HFF-Myc (cell line): ENCODE measurements around the gene PTPRN2.

Experiments used
- DNase-seq: peaks from one replicate; pipeline ENCODE4 v3.0.0-alpha.2; 2011; ENCODE audit warnings: low read depth; ENCODE audit errors: extremely low read depth
- H3K4me3 ChIP-seq: replicated peaks from 2 replicates; pipeline ENCODE4 v1.5.1; 2011; ENCODE audit warnings: low read depth, mild to moderate bottlenecking, control low read depth, low read length
- TF ChIP-seq, protein P1 (sequence below): IDR thresholded peaks from 2 replicates; pipeline ENCODE4 v1.5.1; 2012; ENCODE audit warnings: mild to moderate bottlenecking, low read depth, low read length, control low read depth; ENCODE audit errors: missing control alignments

PTPRN2 gene

DNA sequence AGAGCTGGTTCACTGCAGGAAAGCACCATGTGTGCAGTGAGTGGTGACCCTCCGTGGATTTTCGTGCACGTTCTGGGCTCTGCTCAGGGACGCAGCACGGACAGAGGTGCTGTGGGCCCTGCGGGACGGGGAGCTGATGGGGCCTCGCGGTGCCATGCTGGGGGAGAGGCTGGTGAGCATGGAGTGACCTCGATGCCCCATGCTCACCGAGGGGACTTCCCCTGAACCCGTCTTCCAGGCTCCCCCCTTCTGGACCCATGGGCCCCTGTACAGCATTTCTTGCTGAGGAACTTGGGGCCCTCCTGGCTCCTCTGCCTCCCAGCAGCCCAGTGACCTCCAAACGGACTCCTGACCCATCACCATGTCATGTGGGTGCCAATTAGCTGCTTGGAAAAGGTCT, 997.1 kb downstream of the PTPRN2 start:
- TF ChIP-seq, protein P1, sequence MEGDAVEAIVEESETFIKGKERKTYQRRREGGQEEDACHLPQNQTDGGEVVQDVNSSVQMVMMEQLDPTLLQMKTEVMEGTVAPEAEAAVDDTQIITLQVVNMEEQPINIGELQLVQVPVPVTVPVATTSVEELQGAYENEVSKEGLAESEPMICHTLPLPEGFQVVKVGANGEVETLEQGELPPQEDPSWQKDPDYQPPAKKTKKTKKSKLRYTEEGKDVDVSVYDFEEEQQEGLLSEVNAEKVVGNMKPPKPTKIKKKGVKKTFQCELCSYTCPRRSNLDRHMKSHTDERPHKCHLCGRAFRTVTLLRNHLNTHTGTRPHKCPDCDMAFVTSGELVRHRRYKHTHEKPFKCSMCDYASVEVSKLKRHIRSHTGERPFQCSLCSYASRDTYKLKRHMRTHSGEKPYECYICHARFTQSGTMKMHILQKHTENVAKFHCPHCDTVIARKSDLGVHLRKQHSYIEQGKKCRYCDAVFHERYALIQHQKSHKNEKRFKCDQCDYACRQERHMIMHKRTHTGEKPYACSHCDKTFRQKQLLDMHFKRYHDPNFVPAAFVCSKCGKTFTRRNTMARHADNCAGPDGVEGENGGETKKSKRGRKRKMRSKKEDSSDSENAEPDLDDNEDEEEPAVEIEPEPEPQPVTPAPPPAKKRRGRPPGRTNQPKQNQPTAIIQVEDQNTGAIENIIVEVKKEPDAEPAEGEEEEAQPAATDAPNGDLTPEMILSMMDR: no peak
- no peak overlapping the region for H3K4me3 ChIP-seq
- DNase-seq: no peak

GRCh38 chr7:157589680-157590079, 997.9 kb downstream of the PTPRN2 start:
- H3K4me3 ChIP-seq: no peak overlapping the region
- DNase-seq: no peak
- TF ChIP-seq, protein P1: no peak

DNA sequence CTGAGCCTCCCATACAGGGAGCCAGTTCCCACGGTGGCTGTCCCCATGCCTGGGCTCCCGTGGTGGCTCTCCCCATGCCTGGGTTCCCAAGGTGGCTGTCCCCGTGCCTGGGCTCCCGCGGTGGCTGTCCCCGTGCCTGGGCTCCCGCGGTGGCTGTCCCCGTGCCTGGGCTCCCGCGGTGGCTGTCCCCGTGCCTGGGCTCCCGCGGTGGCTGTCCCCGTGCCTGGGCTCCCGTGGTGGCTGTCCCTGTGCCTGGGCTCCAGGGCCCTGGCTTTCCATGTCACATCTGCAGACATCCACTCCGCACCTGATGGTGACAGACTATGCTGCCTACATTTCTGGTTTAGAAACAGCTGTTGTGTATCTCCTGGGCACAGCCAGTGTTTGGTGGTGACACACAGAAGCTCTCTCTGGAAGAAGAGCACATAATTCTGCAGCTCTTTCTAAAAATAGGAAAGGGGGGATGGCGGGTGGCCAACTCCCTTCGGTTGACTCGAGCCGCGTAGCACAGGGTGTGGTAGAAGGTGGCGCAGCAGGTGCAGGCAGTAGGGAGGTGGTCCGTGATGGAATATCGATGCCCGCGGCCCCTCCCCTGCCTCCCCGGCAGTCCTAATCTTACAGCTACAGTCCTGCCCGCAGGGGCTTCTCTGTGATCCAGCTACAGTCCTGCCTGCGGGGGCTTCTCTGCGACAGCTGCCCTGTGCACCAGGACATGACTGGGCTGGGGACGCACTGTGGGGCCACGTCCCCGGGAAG, 999.6 kb downstream of the PTPRN2 start:
- TF ChIP-seq, protein P1: no peak
- no peak for DNase-seq

GRCh38 chr7:157587051-157587804, 1000.4 kb downstream of the PTPRN2 start:
- H3K4me3 ChIP-seq: no peak overlapping the region
- DNase-seq: no peak

More for the DNA sequence above, 999.6 kb downstream of the PTPRN2 start:
- H3K4me3 ChIP-seq: no peak overlapping the region

DNA sequence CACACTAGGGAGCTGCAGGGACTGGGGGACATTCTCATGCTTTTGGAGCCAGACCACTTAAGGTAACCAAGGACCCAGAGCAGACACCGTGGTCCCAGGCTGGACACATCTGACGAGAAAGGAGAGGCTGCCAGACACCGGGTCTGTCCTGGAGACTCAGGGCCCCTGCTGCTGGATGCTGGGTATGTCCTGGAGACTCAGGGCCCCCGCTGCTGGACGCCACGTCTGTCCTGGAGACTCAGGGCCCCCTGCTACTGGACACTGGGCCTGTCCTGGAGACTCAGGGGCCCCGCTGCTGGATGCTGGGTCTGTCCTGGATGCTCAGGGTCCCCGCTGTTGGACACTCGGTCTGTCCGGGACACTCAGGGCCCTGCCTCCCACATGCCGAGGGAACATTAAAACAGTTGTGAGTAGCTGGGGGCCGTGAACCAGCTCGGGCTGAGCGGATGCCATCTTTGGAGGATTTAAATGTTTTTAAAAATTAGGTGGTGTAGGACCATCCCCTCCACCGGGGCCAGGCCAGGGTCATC, 1001.1 kb downstream of the PTPRN2 start:
- DNase-seq: no peak
- no peak overlapping the region for H3K4me3 ChIP-seq

More at GRCh38 chr7:157587051-157587804, 1000.4 kb downstream of the PTPRN2 start:
- TF ChIP-seq, protein P1: no peak

GRCh38 chr7:157585113-157585861, 1002.3 kb downstream of the PTPRN2 start:
- TF ChIP-seq, protein P1: no peak
- DNase-seq: no peak

More for the DNA sequence above, 1001.1 kb downstream of the PTPRN2 start:
- TF ChIP-seq, protein P1: no peak

More at GRCh38 chr7:157585113-157585861, 1002.3 kb downstream of the PTPRN2 start:
- no peak overlapping the region for H3K4me3 ChIP-seq
